Lower leg skin (tissue), 4 donors: ENCODE data around the gene NETO2. TPM values are rescaled to one million over a fixed set of nuclear protein-coding genes. Genes with fewer than 3 reads are reported as not detected.

ENCODE experiments used
- DNase-seq, 2 donors: peaks; one replicate each; pipeline ENCODE4 v3.0.0-alpha.2; 2019; ENCODE audit warnings: low spot score in 2 of 2
- H3K4me3 ChIP-seq: fragments of 200-600 bp; sonication (generic); 2 replicates; pipeline ENCODE4 v1.5.1; 2017; ENCODE audit warnings: mild to moderate bottlenecking, low read depth; ENCODE audit not compliant: poor library complexity, severe bottlenecking
- POLR2A ChIP-seq, 2 donors: fragments of 450-650 bp; IDR thresholded peaks; one replicate each; pipeline ENCODE4 v1.6.1; 2016 to 2017; ENCODE audit warnings: antibody characterized with exemption in 2 of 2, mild to moderate bottlenecking in 1 of 2, moderate library complexity in 1 of 2
- WGBS, 2 donors: methylation state at CpG; one replicate each; pipeline ENCODE4 v1.1.5; 2018; 5-methylcytosine and 5-hydroxymethylcytosine counted together
- intact Hi-C: fragments of 100-400 bp; cut with DNase I; formaldehyde crosslinking; loops from one replicate; pipeline ENCODE4 v1.15.0; 2023; ENCODE audit warnings: low total_unique reads
- total RNA-seq, 4 donors: library from RNA; depleted of rRNA; stranded (reverse); fragments of >200 nt; gene quantifications; one replicate each; pipeline ENCODE4 v1.1.0, GENCODE V29; 2016
- TF ChIP-seq, protein P1 (sequence below), 3 donors: fragments of 450-650 bp; IDR thresholded peaks; one replicate each; pipeline ENCODE4 v1.5.1; 2016; ENCODE audit warnings: antibody characterized with exemption in 3 of 3, mild to moderate bottlenecking in 3 of 3, moderate library complexity in 2 of 3

The NETO2 gene
- total RNA-seq, 4 donors from 2014 or later = 0.37 to 2.2 (median 1.1) TPM; not detected in 1

DNA sequence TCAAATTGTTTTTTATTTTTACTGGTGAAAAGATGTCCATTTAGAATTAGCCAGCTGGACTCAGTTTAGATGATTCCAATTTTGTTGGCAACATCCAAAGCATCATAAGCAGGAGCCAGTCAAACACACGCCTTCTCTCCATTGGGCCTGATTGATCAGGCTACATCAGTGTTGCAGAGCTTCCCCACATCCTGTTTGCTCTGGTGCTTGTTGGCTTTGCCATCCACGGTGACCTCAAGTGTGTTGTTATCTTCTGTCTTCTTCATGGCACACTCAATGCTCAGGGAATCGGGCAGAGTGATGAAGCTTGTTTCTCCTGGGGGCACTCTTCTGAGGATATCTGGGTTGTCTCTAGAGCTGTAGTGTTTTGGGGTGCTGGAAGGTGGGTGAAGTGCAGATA lies 6.3 kb upstream of the NETO2 start:
- H3K4me3 ChIP-seq = no peak overlapping the region
- no peak for DNase-seq
- no peak for TF ChIP-seq POLR2A (IDR thresholded peaks at IDR 0.05)
- TF ChIP-seq, protein P1, sequence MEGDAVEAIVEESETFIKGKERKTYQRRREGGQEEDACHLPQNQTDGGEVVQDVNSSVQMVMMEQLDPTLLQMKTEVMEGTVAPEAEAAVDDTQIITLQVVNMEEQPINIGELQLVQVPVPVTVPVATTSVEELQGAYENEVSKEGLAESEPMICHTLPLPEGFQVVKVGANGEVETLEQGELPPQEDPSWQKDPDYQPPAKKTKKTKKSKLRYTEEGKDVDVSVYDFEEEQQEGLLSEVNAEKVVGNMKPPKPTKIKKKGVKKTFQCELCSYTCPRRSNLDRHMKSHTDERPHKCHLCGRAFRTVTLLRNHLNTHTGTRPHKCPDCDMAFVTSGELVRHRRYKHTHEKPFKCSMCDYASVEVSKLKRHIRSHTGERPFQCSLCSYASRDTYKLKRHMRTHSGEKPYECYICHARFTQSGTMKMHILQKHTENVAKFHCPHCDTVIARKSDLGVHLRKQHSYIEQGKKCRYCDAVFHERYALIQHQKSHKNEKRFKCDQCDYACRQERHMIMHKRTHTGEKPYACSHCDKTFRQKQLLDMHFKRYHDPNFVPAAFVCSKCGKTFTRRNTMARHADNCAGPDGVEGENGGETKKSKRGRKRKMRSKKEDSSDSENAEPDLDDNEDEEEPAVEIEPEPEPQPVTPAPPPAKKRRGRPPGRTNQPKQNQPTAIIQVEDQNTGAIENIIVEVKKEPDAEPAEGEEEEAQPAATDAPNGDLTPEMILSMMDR (IDR thresholded peaks at IDR 0.05) = no peak
- WGBS, 2 donors = 87 to 94% methylated on average over 3 of the region's 3 CpGs
- intact Hi-C loops = no loop called here

DNA sequence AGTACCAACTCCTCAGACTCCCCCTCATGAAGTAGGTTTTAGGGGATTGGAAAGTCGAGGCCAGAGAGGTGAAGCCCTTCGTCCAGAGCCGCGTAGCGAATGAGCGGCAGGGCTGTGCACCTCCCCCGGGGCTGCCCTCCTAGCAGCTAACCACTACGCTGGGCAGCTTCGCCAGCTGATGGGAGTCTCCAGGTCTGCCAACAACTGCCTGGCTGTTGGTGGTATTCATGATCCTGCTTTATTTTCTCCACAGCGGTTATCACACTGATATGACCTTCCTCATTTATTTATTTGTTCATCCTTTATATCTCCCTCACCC lies 773 bp upstream of the NETO2 start:
- intact Hi-C loops = no loop called here
- no peak for DNase-seq
- peak overlapping the region; percentile 6 for H3K4me3 ChIP-seq
- TF ChIP-seq POLR2A (IDR thresholded peaks at IDR 0.05) = no peak
- WGBS, 2 donors = 26 to 28% methylated on average over 10 of the region's 10 CpGs

DNA sequence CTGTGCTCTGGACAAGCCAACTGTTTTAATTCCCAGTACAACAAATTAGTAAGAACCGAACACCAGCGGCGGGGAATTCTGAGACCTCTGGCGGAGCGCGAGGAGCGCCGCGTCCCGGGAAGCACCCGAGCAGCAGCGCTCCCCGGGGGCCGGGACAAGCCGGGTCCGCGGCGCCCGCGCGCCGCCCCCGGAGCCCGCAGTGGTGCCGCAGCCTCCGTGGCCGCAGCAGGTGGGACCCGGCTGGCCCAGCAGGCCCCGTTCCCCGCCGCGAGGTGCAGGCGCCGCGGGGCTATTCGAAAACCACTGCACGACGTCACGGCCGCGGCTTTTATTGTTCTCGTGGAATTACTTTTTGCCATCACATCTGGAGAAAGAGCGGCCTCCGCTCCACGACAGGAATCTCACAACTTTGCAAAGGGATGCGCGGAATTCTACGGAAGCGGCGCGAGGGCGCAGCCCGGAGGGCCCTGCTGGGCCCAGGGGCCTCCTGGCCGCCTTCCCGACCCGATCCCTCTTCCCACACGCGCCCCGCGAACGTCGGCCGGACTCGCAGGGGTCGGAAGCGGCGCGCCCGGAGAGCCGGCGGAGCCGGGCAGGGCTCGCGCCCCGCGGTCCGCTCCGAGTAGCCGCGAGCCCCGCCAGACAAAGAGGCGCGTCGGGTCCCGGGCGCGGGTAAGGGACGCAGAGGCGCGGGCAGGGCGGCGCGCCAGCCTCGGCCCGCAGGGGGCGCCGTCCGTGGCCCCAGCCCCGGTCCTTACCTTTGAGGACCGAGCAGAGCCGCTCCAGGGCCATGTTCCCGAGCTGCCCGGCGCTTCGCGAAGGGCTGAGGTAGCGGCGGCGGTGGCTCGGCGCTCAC lies 696 bp downstream of the NETO2 start:
- TF ChIP-seq, protein P1 (IDR thresholded peaks at IDR 0.05) = no peak
- TF ChIP-seq POLR2A (IDR thresholded peaks at IDR 0.05) = no peak
- DNase-seq = no peak
- peak overlapping the region; percentile 32 for H3K4me3 ChIP-seq
- 0 to 2% methylated on average over 47 to 84 of the region's 111 CpGs for WGBS, 2 donors
- intact Hi-C loops = no loop called here

DNA sequence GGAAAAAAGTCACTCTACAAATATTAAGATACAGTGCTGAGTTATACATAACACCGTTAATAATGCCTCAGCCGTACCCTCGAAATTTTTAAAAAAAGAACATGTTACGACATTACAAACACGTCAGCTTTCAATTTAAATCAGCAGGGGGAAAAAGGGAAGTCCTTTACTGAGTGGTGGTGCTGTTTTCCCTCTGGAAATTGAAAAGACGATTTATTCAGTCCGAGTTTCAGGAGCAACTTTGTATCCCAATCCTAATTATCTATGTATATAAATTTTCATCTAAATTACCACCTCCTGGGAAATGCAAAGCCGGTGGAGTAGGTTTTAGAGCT lies 1.3 kb downstream of the NETO2 start:
- intact Hi-C loops = no loop called here
- TF ChIP-seq, protein P1 (IDR thresholded peaks at IDR 0.05) = no peak
- no peak for TF ChIP-seq POLR2A (IDR thresholded peaks at IDR 0.05)
- no peak for DNase-seq
- 0 to 1% methylated on average over 8 of the region's 8 CpGs for WGBS, 2 donors
- H3K4me3 ChIP-seq = no peak overlapping the region

DNA sequence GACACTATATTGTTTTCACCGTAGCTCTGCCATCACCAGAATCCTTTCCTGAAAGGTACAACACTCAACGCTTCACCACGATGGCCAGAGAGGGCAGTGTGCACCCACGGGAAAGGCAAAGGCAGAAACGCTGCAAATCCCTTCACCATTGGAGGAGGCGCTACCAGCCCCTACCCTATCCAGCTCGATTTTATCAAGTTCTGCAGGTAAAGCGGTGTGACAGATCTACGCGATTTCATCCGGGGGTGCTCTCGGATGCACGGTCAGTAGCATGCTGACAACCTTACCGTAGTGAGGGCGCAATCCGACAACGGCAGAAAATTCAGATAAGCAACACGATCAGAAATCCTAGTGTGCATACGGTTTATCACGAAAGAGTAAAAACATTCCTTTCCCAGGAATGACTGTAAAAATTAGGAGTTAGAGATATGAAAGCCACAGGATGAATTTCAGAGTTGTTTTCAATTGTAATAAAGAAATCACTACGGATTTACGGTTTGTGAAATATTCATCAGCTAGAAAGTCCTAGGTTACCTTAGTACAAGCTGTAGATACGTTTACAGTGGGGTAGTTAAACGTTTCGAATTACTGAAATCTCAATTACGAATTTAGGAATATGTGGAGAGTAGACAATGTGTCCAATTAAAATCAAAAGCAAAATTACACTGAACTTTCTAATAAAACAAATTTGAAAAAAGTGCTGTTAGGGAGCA lies 1.8 kb downstream of the NETO2 start:
- TF ChIP-seq, protein P1 (IDR thresholded peaks at IDR 0.05) = peak in 1 of 3 donors; percentile 50
- TF ChIP-seq POLR2A (IDR thresholded peaks at IDR 0.05) = no peak
- H3K4me3 ChIP-seq = no peak overlapping the region
- DNase-seq = peak; percentile 73 to 94
- WGBS, 2 donors = 1 to 2% methylated on average over 26 of the region's 26 CpGs
- intact Hi-C loops = no loop called here

DNA sequence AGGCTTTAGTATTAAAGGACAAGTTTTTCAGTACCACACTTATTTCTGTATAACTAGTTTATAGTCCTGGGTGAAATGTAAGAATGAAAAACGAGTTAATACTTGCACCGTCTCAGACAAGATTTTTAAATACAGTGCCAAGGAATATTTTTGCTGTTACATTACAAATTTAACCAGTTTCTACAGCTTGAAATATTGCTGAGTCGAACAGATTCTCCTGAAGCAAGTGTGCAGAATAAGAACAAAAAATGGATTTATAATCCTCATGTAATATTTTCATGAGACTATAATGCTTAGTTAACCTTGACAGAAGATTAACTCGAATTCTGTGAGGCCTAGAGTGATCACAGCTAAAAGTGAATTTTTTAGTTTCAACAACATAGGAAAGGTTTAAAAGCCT lies 3.1 kb downstream of the NETO2 start:
- no peak for TF ChIP-seq POLR2A (IDR thresholded peaks at IDR 0.05)
- TF ChIP-seq, protein P1 (IDR thresholded peaks at IDR 0.05) = no peak
- intact Hi-C loops = no loop called here
- WGBS, 2 donors = 43 to 54% methylated on average over 4 of the region's 4 CpGs
- no peak for DNase-seq
- H3K4me3 ChIP-seq = no peak overlapping the region
